Hematopoietic multipotent progenitor cell (in vitro differentiated cells): Measurements from ENCODE around the gene NOL12. TPM values are rescaled to one million over a fixed set of nuclear protein-coding genes. Genes with fewer than 3 reads are reported as not detected.

Experiments used
- DNase-seq, 3 donors: peaks; one replicate each; pipeline ENCODE4 v3.0.0-alpha.2; 2011 to 2015; ENCODE audit warnings: low read depth in 2 of 3, low spot score in 2 of 3
- total RNA-seq: library from RNA; depleted of rRNA; stranded (reverse); fragments of >200 nt; gene quantifications from one replicate; pipeline ENCODE4 v1.2.3, GENCODE V29; 2012

The NOL12 gene
- total RNA-seq, 1 donor: 27.2 TPM

GRCh38 chr22:37659066-37659896 lies 26.9 kb upstream of the NOL12 start:
- DNase-seq: no peak

DNA sequence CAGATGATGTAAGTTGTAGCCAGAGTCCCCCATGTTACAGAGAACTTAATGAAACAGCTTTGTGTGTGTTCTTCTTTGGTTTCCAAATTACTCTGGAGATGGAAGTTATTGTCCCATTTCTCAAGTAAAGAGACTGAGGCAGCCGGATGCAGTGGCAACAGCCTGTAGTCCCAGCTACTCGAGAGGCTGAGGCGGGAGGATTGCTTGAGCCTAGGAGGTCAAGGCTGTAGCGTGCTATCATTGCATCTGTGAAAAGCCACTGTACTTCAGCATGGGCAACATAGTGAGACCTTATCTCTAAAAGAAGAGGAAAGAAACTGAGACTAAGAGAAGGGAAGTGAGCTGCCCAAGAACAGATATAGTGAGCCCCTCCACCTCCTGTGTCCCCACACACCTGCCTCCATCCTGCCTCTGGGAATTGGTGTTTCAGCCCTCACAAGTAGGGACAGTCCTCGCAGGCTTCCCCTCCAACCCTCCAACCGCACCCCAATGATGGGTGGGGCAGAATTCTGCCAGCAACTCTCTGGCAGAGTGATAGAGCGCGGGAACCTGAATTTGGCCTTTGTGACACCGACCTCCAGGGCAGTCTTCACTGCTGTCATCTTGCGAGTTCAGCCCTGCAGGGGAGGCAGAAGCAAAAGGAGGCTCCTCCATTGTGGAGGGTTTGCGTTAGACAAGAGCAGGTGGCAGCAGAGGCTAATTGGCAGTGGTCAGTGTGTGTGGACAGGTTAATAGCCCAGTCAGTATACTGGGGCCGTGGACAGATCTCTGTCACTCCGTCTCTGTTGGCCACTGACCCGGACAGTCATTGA lies 26.0 kb upstream of the NOL12 start:
- no peak for DNase-seq

GRCh38 chr22:37660709-37661045 lies 25.5 kb upstream of the NOL12 start:
- DNase-seq: no peak

DNA sequence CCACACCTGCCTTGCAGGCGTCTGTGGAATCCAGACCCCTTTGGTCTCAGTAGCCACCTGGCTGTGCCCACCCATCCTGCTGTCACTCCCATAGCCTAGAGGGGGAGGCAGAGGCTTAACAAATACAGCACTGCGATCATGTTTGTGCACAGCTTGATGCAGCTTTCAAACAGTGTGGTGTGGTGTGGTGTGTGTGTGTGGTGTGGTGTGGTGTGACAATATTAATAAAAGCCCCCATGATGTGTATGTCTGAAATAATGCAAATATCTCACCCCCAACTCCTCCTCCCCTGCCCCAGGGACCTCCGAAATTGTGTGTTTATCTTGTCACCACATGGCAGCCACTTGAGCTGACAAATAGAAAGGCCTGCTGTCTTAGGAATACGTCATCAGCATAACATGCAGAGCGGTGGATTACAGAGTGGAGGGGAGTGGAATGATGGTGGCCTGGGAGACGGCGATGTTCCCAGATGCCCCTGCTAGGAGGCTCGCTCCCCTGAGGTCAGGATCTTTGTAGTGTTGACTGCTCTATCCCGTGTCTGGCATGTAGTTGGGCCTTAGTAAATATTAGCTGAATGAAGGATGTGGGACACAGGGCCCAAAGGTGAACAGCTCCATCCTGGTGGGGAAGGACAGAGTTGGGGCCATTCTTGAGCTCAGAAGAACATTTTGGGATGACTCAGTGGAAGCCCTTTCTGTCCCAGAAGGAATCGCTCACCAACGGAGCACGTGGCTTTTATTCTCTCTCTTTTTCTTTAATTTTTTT lies 24.8 kb upstream of the NOL12 start:
- peak in 2 of 3 donors; percentile 64 to 81 for DNase-seq

GRCh38 chr22:37662039-37662438 lies 24.1 kb upstream of the NOL12 start:
- no peak for DNase-seq

DNA sequence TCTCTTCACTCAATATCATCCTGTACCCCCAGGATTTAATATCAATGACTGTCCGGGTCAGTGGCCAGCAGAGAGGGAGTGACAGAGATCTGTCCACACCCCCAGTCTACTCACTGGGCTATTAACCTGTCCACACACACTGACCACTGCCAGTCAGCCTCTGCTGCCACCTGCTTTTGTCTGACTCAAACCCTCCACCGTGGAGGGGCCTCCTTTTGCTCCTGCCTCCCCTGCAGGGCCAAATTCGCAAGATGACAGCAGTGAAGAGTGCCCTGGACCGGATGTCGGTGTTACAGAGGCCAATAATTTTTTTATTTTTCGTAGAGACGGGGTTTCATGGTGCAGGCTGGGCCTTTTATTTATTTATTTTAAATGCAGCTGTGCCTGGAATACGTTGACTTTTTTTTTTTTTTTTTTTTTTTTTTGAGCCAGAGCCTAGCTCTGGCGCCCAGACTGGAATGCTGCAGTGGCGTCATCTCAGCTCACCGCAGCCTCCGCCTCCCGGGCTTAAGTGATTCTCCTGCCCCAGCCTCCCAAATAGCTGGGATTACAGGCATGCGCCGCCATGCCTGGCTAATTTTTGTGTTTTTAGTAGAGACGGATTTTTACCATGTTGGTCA lies 22.5 kb upstream of the NOL12 start:
- no peak for DNase-seq

GRCh38 chr22:37664249-37665101 lies 21.7 kb upstream of the NOL12 start:
- DNase-seq: no peak

- no peak for DNase-seq
Measured at GRCh38 chr22:37665487-37665886, 20.7 kb upstream of the NOL12 start.

DNA sequence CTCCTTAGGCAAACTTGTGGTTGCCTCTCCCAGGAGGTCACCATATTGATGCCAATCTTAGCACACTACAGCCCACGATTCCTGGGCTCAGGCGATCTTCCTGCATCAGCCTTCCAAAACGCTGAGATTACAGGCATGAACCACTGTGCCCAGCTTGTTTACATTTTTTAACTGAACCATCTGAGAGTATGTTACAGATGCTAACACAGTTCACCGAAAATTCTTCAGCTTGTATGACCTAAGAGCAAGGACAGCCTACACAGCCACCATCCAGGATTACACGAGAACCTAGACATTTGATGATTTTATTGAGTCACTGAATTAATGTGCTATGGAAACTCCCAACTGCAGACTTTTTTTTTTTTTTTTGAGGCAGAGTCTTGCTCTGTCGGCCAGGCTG lies 16.6 kb upstream of the NOL12 start:
- DNase-seq: no peak

GRCh38 chr22:37672206-37672919 lies 13.8 kb upstream of the NOL12 start:
- DNase-seq: peak in 1 of 3 donors; percentile 53

DNA sequence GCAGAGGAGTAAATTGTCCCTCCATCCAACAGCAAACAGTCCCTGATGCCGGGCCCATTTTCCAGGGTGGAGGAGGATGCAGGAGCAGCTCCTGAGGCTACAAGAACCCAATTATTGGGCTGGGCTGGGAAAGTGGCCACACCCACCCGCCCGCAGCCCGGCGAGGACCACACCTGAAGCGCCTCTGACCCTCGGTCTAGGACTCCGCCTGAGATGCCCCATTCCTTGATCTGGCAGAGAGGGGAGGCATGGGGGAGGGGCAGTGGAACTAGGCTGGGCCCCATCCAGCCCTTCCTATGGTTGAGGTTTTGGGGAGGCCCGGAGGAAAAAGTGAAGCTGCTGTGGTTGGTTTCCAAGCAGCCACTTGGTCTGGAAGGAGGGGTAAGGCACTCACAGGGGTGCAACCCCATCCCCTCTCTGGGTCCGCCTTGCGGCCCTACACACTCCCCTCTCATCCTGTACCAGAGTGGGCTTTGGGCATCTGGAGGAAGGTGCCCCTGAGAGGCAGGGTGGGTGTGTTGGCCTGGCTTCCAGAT lies 13.2 kb upstream of the NOL12 start:
- DNase-seq: peak in 2 of 3 donors; percentile 52 to 69

- DNase-seq: no peak
Measured at GRCh38 chr22:37674248-37674647, 11.9 kb upstream of the NOL12 start.

- peak in 2 of 3 donors; percentile 77 for DNase-seq
Measured at GRCh38 chr22:37674951-37675929, 10.9 kb upstream of the NOL12 start, which contains the start of gene LGALS1. Gene LGALS1, plus strand, starts transcription at chr22:37675636. Its CDS starts 67 bp downstream, at chr22:37675703.

- DNase-seq: no peak
Measured at GRCh38 chr22:37675930-37676735, 10.0 kb upstream of the NOL12 start.

- DNase-seq: peak; percentile 83 to 98 (median 97)
Measured at GRCh38 chr22:37676736-37677492, 9.2 kb upstream of the NOL12 start.

DNA sequence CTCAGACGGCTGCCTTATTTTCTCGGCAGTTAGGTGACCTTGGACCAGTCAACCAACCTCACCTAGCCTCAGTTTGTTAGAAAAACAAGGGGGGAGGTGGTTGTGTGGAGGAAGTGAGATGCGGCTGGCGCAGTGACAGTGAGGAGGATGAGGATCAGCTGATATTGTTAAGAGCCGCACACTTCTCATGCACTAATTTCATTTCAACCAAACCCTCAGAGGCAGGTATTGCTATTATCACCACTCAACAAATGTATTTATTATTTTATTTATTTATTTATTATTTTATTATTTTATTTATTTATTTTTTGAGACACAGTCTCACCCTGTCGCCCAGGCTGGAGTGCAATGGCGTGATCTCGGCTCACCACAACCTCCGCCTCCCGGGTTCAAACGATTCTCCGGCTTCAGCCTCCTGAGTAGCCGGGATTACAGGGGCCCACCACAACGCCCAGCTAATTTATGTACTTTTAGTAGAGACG lies 8.6 kb upstream of the NOL12 start:
- DNase-seq: no peak
